Measurements from ENCODE around the gene PRRT3.

DNA sequence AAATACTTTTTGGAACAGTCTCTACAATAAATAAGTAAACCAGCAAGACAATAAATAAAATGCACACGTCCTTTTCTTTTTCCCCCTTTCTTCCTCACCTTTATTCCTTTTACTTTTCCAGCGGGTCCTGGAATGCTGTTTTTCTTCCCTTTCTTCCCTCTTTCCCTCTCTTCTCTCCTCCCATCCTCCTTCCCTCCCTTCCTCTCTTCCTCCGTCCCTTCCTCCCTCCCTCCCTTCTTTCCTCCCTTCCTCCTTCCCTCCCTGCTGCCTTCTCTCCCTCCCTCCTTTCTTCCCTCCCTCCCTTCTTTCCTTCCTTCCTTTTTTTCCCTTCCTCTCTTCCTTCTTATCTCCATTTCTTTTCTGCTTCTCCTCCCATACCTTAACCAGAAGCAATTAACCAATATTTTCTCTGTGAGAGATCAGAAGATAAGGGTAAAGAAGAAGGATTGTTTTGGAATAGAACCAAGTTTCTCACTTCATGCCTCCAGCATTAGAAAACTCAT lies 52.9 kb downstream of the PRRT3 start:
- TF ChIP-seq POLR2AphosphoS5 (IDR thresholded peaks at IDR 0.05; ENCODE audit: borderline replicate concordance, low read depth, low read length), result no peak
- TF ChIP-seq EZH2 (IDR thresholded peaks at IDR 0.05), result no peak
- no peak for TF ChIP-seq FOXP2 (optimal IDR thresholded peaks at IDR 0.05; ENCODE audit: control extremely low read depth, extremely low read length, insufficient read depth)

All from SK-N-MC (cell line).